K562 (cell line): ENCODE measurements around the gene SAMD11. TPM values are rescaled to one million over a fixed set of nuclear protein-coding genes. Genes with fewer than 3 reads are reported as not detected.

ENCODE experiments used
- DLX4 ChIP-seq: fragments of 250-450 bp; sonication (Bioruptor Pico); IDR thresholded peaks from 2 replicates; pipeline ENCODE4 v1.6.1; 2021; ENCODE audit warnings: mild to moderate bottlenecking
- KDM2B ChIP-seq: fragments of 250-450 bp; sonication (Bioruptor Pico); IDR thresholded peaks from 2 replicates; pipeline ENCODE4 v1.8.0; 2021; ENCODE audit warnings: mild to moderate bottlenecking, moderate library complexity
- POU5F1 ChIP-seq: fragments of 150-350 bp; IDR thresholded peaks from 2 replicates; pipeline ENCODE4 v1.6.1; 2014; ENCODE audit warnings: borderline replicate concordance, low read length, low read depth, mild to moderate bottlenecking; ENCODE audit not compliant: partially characterized antibody
- SRSF3 ChIP-seq: fragments of 200-400 bp; formaldehyde crosslinking; IDR thresholded peaks from 2 replicates; pipeline ENCODE4 v1.6.1; 2016; ENCODE audit warnings: mild to moderate bottlenecking, low read length, moderate library complexity; ENCODE audit not compliant: insufficient read depth
- TFAP4 ChIP-seq: sonication (generic); formaldehyde crosslinking; IDR thresholded peaks from 2 replicates; pipeline ENCODE4 v1.8.0; 2022; ENCODE audit warnings: missing genetic modification reagents, mild to moderate bottlenecking, moderate library complexity, borderline replicate concordance
- YBX1 ChIP-seq: fragments of 450-650 bp; IDR thresholded peaks from 2 replicates; pipeline ENCODE4 v1.7.1; 2016; ENCODE audit warnings: mild to moderate bottlenecking
- ZBTB7A ChIP-seq: IDR thresholded peaks from 2 replicates; pipeline ENCODE4 v1.6.1; 2011; ENCODE audit warnings: low read depth, mild to moderate bottlenecking, low read length, moderate library complexity, borderline replicate concordance; ENCODE audit not compliant: control insufficient read depth
- ZNF277 ChIP-seq: fragments of 250-450 bp; sonication (Bioruptor Pico); IDR thresholded peaks from 2 replicates; pipeline ENCODE4 v1.8.0; 2022; ENCODE audit warnings: inconsistent platforms, mild to moderate bottlenecking, moderate library complexity, borderline replicate concordance
- ZNF280B ChIP-seq: fragments of 250-450 bp; sonication (Bioruptor Pico); IDR thresholded peaks from 2 replicates; pipeline ENCODE4 v1.5.1; 2021; ENCODE audit warnings: mild to moderate bottlenecking
- ZNF780A ChIP-seq: fragments of 250-450 bp; sonication (Bioruptor Pico); IDR thresholded peaks from 2 replicates; pipeline ENCODE4 v1.5.0; 2021; ENCODE audit warnings: mild to moderate bottlenecking
- polyA plus RNA-seq, 8 experiments: library from polyadenylated mRNA; depleted of rRNA in 4 of 8; stranded (reverse) in 5 of 8; unstranded in 3 of 8; fragments of >200 nt; fragmentation: Nextera tagmentation in 2 of 8; fragmentation: Illumina TruSeq in 1 of 8; extraction: Ambion mirVana in 2 of 8; extraction: Trizol in 1 of 8; gene quantifications; 2 replicates each; pipeline versions ENCODE4 v1.2.1 to v1.2.3, GENCODE V29; 2011 to 2014; ENCODE audit warnings: inconsistent platforms in 1 of 8, missing spikeins in 1 of 8
- total RNA-seq, 7 experiments: library from RNA; depleted of rRNA in 6 of 7; stranded (reverse); fragments of >200 nt in 6 of 7; fragmentation: Illumina TruSeq in 2 of 7; extraction: Trizol in 2 of 7; gene quantifications; 2 replicates each; pipeline versions ENCODE4 v1.2.1 to v1.2.3, GENCODE V29; 2011 to 2021; ENCODE audit warnings: low replicate concordance in 1 of 7
- TF ChIP-seq, protein P1 (sequence below): fragments of 250-450 bp; sonication (Bioruptor Pico); IDR thresholded peaks from 2 replicates; pipeline ENCODE4 v1.5.0; 2021
- TF ChIP-seq, protein P2 (sequence below): fragments of 200-800 bp; sonication (Bioruptor generic); IDR thresholded peaks from 2 replicates; pipeline ENCODE4 v1.6.1; 2017; ENCODE audit warnings: missing genetic modification characterization, missing compliant biosample characterization
- TF ChIP-seq, protein P3 (sequence below), 2 experiments: fragments of 450-650 bp; IDR thresholded peaks; 2 replicates each; pipeline ENCODE4 v1.6.1; 2018; ENCODE audit warnings: mild to moderate bottlenecking in 2 of 2, low read depth in 1 of 2; ENCODE audit not compliant: partially characterized antibody in 2 of 2

The SAMD11 gene
- total and polyA plus RNA-seq, 9 of the 15 experiments (the other 6 are each of a cell fraction or from before 2014, with no cell fraction given): 0.07 to 0.82 (median 0.11) TPM; not detected in 2

- TF ChIP-seq POU5F1 (no peak), ZNF277 (no peak), TFAP4 (CRISPR knock-in tag) (no peak; the same call in 1 of the 2 replicates), KDM2B (CRISPR knock-in tag) (no peak), ZBTB7A (no peak), SRSF3 (no peak), YBX1 (no peak), ZNF280B (no peak), DLX4 (CRISPR knock-in tag) (no peak), ZNF780A (CRISPR knock-in tag) (no peak)
- TF ChIP-seq, protein P1, sequence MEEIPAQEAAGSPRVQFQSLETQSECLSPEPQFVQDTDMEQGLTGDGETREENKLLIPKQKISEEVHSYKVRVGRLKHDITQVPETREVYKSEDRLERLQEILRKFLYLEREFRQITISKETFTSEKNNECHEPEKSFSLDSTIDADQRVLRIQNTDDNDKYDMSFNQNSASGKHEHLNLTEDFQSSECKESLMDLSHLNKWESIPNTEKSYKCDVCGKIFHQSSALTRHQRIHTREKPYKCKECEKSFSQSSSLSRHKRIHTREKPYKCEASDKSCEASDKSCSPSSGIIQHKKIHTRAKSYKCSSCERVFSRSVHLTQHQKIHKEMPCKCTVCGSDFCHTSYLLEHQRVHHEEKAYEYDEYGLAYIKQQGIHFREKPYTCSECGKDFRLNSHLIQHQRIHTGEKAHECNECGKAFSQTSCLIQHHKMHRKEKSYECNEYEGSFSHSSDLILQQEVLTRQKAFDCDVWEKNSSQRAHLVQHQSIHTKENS (CRISPR knock-in tag): no peak
- TF ChIP-seq, protein P2, sequence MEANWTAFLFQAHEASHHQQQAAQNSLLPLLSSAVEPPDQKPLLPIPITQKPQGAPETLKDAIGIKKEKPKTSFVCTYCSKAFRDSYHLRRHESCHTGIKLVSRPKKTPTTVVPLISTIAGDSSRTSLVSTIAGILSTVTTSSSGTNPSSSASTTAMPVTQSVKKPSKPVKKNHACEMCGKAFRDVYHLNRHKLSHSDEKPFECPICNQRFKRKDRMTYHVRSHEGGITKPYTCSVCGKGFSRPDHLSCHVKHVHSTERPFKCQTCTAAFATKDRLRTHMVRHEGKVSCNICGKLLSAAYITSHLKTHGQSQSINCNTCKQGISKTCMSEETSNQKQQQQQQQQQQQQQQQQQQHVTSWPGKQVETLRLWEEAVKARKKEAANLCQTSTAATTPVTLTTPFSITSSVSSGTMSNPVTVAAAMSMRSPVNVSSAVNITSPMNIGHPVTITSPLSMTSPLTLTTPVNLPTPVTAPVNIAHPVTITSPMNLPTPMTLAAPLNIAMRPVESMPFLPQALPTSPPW (CRISPR knock-in tag): peak; percentile 76
- TF ChIP-seq, protein P3, sequence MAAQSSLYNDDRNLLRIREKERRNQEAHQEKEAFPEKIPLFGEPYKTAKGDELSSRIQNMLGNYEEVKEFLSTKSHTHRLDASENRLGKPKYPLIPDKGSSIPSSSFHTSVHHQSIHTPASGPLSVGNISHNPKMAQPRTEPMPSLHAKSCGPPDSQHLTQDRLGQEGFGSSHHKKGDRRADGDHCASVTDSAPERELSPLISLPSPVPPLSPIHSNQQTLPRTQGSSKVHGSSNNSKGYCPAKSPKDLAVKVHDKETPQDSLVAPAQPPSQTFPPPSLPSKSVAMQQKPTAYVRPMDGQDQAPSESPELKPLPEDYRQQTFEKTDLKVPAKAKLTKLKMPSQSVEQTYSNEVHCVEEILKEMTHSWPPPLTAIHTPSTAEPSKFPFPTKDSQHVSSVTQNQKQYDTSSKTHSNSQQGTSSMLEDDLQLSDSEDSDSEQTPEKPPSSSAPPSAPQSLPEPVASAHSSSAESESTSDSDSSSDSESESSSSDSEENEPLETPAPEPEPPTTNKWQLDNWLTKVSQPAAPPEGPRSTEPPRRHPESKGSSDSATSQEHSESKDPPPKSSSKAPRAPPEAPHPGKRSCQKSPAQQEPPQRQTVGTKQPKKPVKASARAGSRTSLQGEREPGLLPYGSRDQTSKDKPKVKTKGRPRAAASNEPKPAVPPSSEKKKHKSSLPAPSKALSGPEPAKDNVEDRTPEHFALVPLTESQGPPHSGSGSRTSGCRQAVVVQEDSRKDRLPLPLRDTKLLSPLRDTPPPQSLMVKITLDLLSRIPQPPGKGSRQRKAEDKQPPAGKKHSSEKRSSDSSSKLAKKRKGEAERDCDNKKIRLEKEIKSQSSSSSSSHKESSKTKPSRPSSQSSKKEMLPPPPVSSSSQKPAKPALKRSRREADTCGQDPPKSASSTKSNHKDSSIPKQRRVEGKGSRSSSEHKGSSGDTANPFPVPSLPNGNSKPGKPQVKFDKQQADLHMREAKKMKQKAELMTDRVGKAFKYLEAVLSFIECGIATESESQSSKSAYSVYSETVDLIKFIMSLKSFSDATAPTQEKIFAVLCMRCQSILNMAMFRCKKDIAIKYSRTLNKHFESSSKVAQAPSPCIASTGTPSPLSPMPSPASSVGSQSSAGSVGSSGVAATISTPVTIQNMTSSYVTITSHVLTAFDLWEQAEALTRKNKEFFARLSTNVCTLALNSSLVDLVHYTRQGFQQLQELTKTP (IDR thresholded peaks at IDR 0.05; ENCODE audit: low read depth in 1 of 2, partially characterized antibody in 2 of 2): no peak
These were observed 42.5 kb downstream of the SAMD11 start, which contains the start of gene PLEKHN1 (continued) for GRCh38 chr1:966135-966703.
